Endothelial cell (in vitro differentiated cells): ENCODE data around the gene BTBD7. TPM values are rescaled to one million over a fixed set of nuclear protein-coding genes. Genes with fewer than 3 reads are reported as not detected.

Experiments used
- DNase-seq: peaks from one replicate; pipeline ENCODE4 v3.0.0; 2021; ENCODE audit warnings: low spot score
- H3K27ac Mint-ChIP-seq: one replicate; pipeline ENCODE4 v1.8.0; 2021; ENCODE audit warnings: mixed read lengths, inconsistent platforms; ENCODE audit not compliant: unreplicated experiment
- H3K27me3 Mint-ChIP-seq: one replicate; pipeline ENCODE4 v1.8.0; 2021; ENCODE audit warnings: mild to moderate bottlenecking, moderate library complexity, mixed read lengths, inconsistent platforms; ENCODE audit not compliant: unreplicated experiment
- H3K36me3 Mint-ChIP-seq: one replicate; pipeline ENCODE4 v1.8.0; 2021; ENCODE audit warnings: mild to moderate bottlenecking, low read depth, mixed read lengths, inconsistent platforms; ENCODE audit not compliant: unreplicated experiment
- H3K4me1 Mint-ChIP-seq: one replicate; pipeline ENCODE4 v1.8.0; 2021; ENCODE audit warnings: mild to moderate bottlenecking, mixed read lengths, inconsistent platforms; ENCODE audit not compliant: unreplicated experiment
- H3K4me3 Mint-ChIP-seq: one replicate; pipeline ENCODE4 v1.8.0; 2021; ENCODE audit warnings: mild to moderate bottlenecking, mixed read lengths, inconsistent platforms; ENCODE audit not compliant: unreplicated experiment
- H3K9me3 Mint-ChIP-seq: one replicate; pipeline ENCODE4 v1.8.0; 2021; ENCODE audit warnings: mixed read lengths, inconsistent platforms; ENCODE audit not compliant: unreplicated experiment
- total RNA-seq: library from RNA; stranded (reverse); fragmentation: NEBNext Ultra II Directional; extraction: Animal tissue kit (Norgen Biotek cat#: 25700); gene quantifications from one replicate; pipeline ENCODE4 v1.2.1, GENCODE V29; 2021; ENCODE audit not compliant: unreplicated experiment
- TF ChIP-seq, protein P1 (sequence below): fragments of 200-600 bp; sonication (generic); IDR thresholded peaks from one replicate; pipeline ENCODE4 v1.5.0; 2021; ENCODE audit warnings: antibody characterized with exemption; ENCODE audit not compliant: unreplicated experiment

Gene BTBD7
- total RNA-seq, 1 donor from 2014 or later, result 71.1 TPM

DNA sequence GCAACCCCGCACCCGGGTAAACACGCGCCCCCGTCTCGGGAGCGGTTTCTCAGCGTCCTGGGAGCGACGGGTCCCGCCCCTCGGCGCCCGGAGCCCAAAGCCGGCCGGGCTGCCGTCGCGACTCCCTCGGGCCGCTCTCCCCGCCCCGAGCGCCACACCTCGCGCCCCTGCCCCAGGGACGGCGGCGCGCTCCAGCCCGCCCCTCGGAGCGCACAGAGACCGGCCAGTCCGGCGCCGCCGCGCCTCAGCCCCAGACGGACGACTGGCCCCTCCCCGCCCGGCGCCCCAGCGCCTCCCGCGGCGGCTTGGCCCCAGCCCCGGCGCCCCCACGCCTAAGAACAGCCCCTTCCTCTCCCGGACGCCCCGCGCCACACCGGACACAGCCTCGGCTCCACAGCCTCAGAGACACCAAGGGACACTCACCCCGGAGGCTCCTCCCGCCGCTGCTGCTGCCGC, 411 bp downstream of the BTBD7 start:
- TF ChIP-seq, protein P1, sequence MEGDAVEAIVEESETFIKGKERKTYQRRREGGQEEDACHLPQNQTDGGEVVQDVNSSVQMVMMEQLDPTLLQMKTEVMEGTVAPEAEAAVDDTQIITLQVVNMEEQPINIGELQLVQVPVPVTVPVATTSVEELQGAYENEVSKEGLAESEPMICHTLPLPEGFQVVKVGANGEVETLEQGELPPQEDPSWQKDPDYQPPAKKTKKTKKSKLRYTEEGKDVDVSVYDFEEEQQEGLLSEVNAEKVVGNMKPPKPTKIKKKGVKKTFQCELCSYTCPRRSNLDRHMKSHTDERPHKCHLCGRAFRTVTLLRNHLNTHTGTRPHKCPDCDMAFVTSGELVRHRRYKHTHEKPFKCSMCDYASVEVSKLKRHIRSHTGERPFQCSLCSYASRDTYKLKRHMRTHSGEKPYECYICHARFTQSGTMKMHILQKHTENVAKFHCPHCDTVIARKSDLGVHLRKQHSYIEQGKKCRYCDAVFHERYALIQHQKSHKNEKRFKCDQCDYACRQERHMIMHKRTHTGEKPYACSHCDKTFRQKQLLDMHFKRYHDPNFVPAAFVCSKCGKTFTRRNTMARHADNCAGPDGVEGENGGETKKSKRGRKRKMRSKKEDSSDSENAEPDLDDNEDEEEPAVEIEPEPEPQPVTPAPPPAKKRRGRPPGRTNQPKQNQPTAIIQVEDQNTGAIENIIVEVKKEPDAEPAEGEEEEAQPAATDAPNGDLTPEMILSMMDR, result no peak
- peak; percentile 69 for DNase-seq
- Mint-ChIP-seq H3K27me3 (peaks cover 12% of the 10 kb centered on the region), H3K27ac (no peak overlapping the region), H3K4me1 (peaks cover 37% of the 10 kb centered on the region), H3K9me3 (no peaks in the 10 kb centered on the region), H3K36me3 (no peaks in the 10 kb centered on the region), H3K4me3 (peak overlapping the region; percentile 96)

DNA sequence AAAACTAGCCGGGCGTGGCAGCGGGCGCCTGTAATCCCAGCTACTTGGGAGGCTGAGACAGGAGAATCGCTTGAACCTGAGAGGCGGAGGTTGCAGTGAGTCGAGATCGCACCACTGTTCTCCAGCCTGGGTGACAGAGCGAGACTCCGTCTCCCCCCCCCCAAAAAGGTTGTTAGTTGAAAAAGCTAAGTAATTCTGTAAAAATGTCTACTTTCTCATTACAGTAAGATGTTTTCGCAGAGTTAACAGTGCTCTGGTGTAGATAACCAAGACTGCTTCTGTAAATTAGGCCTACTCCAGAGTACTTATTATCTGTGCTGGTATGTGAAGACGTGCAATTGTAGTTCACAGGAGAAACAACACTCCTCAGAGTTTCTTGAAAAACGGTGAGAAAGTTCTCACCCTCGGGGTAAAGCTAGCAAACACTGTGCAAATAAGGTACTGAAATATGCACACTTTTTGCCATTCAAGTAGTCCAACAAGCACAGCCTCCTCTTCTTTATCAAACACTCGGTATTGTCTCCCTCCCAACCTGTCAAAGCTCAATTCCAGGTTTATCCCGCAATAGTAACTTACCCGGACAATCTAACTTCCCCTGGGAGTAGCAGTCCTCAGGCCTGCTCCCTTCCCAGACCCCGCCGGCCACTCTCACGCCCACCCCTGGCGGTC, 974 bp downstream of the BTBD7 start:
- Mint-ChIP-seq H3K4me1 (peaks cover 41% of the 10 kb centered on the region), H3K27ac (peak overlapping the region; percentile 94), H3K4me3 (peak overlapping the region; percentile 96), H3K9me3 (no peaks in the 10 kb centered on the region), H3K27me3 (peaks cover 12% of the 10 kb centered on the region), H3K36me3 (no peaks in the 10 kb centered on the region)
- DNase-seq, result no peak
- TF ChIP-seq, protein P1, result no peak

DNA sequence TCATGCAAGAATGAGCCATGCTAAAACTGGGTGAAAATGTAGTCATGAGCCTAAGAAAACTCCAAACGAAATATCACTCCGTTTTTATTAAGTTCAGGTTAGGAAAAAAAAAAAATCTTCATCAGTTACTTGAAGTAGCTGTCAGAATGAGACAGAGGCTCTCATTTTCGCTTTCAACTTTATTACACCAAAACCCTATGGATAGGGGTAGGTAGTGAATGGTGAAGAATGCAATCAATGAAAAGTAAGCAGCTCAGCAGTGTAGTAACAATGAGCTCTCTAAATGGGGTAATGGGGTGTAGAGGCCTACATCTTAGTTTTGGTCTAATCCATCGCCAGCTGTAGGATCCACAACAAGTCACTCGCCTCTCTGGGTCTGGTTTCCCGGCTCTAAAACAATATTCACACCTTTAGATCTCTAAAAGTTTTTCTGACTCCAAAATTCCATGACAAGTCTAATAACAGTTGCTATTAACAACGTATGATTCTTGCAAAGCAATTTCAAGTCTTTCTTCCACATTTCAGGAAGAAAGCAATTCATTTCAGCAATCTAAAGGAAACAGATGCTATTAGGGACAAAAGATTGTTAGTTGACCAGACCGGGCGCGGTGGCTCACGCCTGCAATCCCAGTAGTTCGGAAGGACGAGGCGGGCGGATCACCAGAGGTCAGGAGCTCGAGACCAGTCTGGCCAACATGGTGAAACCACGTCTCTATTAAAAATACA, 1.7 kb downstream of the BTBD7 start:
- Mint-ChIP-seq H3K36me3 (no peaks in the 10 kb centered on the region), H3K4me1 (peaks cover 41% of the 10 kb centered on the region), H3K9me3 (no peaks in the 10 kb centered on the region), H3K27ac (peak overlapping the region; percentile 94), H3K27me3 (peaks cover 9% of the 10 kb centered on the region), H3K4me3 (peak overlapping the region; percentile 96)
- DNase-seq, result peak; percentile 38
- TF ChIP-seq, protein P1, result no peak

DNA sequence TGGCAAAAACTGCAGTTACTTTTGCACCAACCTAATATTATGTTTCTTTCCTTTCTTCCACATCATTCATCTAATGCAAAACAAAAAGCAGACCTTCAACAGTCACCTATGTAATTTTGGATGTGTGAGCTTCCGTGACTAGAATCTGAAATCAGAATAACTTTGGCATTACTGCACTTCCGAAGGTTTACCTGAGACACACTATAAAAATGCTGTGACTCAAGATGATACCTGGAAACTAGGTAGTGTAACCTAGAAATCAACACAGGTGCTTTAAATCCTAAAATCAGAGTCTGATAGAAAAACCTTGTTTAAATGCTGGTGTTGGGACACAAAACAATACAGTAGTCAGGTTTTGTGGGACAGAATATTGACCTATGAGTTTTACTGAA, 2.2 kb downstream of the BTBD7 start:
- TF ChIP-seq, protein P1, result no peak
- H3K27me3 Mint-ChIP-seq, result peaks cover 9% of the 10 kb centered on the region
- H3K4me1 Mint-ChIP-seq, result peaks cover 41% of the 10 kb centered on the region
- H3K4me3 Mint-ChIP-seq, result peak overlapping the region; percentile 96
- no peaks in the 10 kb centered on the region for H3K9me3 Mint-ChIP-seq
- no peaks in the 10 kb centered on the region for H3K36me3 Mint-ChIP-seq
- H3K27ac Mint-ChIP-seq, result peak overlapping the region; percentile 94
- DNase-seq, result no peak
